ENCODE results near the gene UBL3.

GRCh38 chr13:29868581-29868980, 18.2 kb upstream of the UBL3 start:
- TF ChIP-seq GATA3 (IDR thresholded peaks at IDR 0.05; ENCODE audit: low read depth, low read length) (no peak), GATA2 (IDR thresholded peaks at IDR 0.05; ENCODE audit: low read depth, low read length) (no peak)

All from SH-SY5Y (cell line).